WERI-Rb-1 (cell line): ENCODE data around the gene CBX8.

Experiments used
- DNase-seq: peaks from one replicate; pipeline ENCODE4 v3.0.0-alpha.2; 2020
- H3K27ac ChIP-seq: fragments of 250-450 bp; sonication (Bioruptor Pico); 2 replicates; pipeline ENCODE4 v1.5.1; 2020; ENCODE audit warnings: mild to moderate bottlenecking, moderate library complexity
- H3K27me3 ChIP-seq: fragments of 250-450 bp; sonication (Bioruptor Pico); 2 replicates; pipeline ENCODE4 v1.5.1; 2021; ENCODE audit warnings: mild to moderate bottlenecking, low read depth, moderate library complexity; ENCODE audit not compliant: insufficient read depth, severe bottlenecking
- H3K36me3 ChIP-seq: fragments of 250-450 bp; sonication (Bioruptor Pico); 2 replicates; pipeline ENCODE4 v1.5.1; 2020; ENCODE audit warnings: mild to moderate bottlenecking, moderate library complexity
- H3K4me3 ChIP-seq: 2 replicates; pipeline ENCODE4 v1.5.1; 2011; ENCODE audit warnings: low read depth, mild to moderate bottlenecking, control low read depth, low read length
- H3K9me3 ChIP-seq: fragments of 250-450 bp; sonication (Bioruptor Pico); 2 replicates; pipeline ENCODE4 v1.5.1; 2021; ENCODE audit warnings: mild to moderate bottlenecking, moderate library complexity; ENCODE audit not compliant: severe bottlenecking
- CTCF ChIP-seq: IDR thresholded peaks from 2 replicates; pipeline ENCODE4 v1.5.1; 2011; ENCODE audit warnings: low read depth, mild to moderate bottlenecking, control low read depth, inconsistent platforms, low read length

Gene CBX8

DNA sequence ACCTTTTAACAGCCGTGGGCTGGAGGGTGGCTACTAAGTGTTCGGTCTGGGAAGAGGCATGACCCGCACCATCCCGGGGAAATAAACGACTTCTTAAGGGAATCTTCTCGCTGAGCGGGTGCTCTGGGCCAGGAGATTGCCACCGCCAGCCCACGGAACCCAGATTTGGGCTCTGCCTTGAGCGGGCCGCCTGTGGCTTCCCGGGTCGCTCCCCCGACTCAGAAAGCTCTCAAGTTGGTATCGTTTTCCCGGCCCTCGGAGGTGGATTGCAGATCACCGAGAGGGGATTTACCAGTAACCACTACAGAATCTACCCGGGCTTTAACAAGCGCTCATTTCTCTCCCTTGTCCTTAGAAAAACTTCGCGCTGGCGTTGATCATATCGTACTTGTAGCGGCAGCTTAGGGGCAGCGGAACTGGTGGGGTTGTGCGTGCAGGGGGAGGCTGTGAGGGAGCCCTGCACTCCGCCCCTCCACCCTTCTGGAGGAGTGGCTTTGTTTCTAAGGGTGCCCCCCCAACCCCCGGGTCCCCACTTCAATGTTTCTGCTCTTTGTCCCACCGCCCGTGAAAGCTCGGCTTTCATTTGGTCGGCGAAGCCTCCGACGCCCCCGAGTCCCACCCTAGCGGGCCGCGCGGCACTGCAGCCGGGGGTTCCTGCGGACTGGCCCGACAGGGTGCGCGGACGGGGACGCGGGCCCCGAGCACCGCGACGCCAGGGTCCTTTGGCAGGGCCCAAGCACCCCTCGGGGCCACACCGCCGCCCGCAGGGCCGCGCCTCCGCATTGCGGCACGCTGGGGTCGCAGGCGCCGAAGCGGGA is 46.0 kb upstream of the CBX8 start:
- no peak for DNase-seq
- peaks cover 32% of the 10 kb centered on the region for H3K27me3 ChIP-seq
- peak overlapping the region; percentile 85 for H3K27ac ChIP-seq
- no peaks in the 10 kb centered on the region; the same call in 1 of the 2 replicates for H3K36me3 ChIP-seq
- TF ChIP-seq CTCF = no peak
- H3K4me3 ChIP-seq = peak overlapping the region; percentile 87
- H3K9me3 ChIP-seq = peaks cover 13% of the 10 kb centered on the region

GRCh38 chr17:79842136-79842655 is 45.3 kb upstream of the CBX8 start:
- Histone ChIP-seq H3K36me3 (peaks cover 5% of the 10 kb centered on the region), H3K27me3 (peaks cover 32% of the 10 kb centered on the region), H3K27ac (no peak overlapping the region), H3K4me3 (peak overlapping the region; percentile 87), H3K9me3 (peaks cover 13% of the 10 kb centered on the region)
- TF ChIP-seq CTCF = no peak
- DNase-seq = peak; percentile 42

- H3K27me3 ChIP-seq = peaks cover 32% of the 10 kb centered on the region
- peaks cover 12% of the 10 kb centered on the region for H3K36me3 ChIP-seq
- peaks cover 13% of the 10 kb centered on the region for H3K9me3 ChIP-seq
- 0 out of 2 replicates have a peak, but pooled peaks have one; percentile 2 for TF ChIP-seq CTCF
- peak; percentile 56 for DNase-seq
- H3K27ac ChIP-seq = 0 out of 2 replicates have a peak overlapping the region, but pooled peaks have one; percentile 14
- H3K4me3 ChIP-seq = peak overlapping the region; percentile 87
These were observed 44.7 kb upstream of the CBX8 start for GRCh38 chr17:79841369-79842135.

DNA sequence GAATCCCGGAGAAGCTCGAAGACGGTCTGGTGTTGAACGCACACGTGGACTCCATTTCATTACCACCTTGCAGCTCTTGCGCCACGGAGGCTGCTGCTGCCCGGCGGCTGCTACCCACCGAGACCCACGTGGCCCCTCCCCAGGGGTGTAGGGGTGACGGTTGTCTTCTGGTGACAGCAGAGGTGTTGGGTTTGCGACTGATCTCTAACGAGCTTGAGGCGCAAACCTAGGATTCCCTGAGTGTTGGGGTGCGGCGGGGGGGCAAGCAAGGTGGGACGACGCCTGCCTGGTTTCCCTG is 44.1 kb upstream of the CBX8 start:
- DNase-seq = no peak
- Histone ChIP-seq H3K9me3 (peaks cover 13% of the 10 kb centered on the region), H3K36me3 (peaks cover 18% of the 10 kb centered on the region), H3K27ac (no peak overlapping the region), H3K4me3 (no peak overlapping the region), H3K27me3 (peaks cover 32% of the 10 kb centered on the region)
- no peak for TF ChIP-seq CTCF

GRCh38 chr17:79840269-79840988 is 43.6 kb upstream of the CBX8 start:
- Histone ChIP-seq H3K27ac (peak overlapping the region; percentile 58), H3K36me3 (peaks cover 23% of the 10 kb centered on the region), H3K4me3 (no peak overlapping the region), H3K27me3 (peaks cover 32% of the 10 kb centered on the region), H3K9me3 (peaks cover 13% of the 10 kb centered on the region)
- peak; percentile 53 for TF ChIP-seq CTCF
- DNase-seq = peak; percentile 54
